ENCODE results near the gene SHROOM4. TPM values are rescaled to one million over a fixed set of nuclear protein-coding genes. Genes with fewer than 3 reads are reported as not detected.

The SHROOM4 gene
- total RNA-seq, 1 experiment from 2014 or later, result 2.1 TPM

DNA sequence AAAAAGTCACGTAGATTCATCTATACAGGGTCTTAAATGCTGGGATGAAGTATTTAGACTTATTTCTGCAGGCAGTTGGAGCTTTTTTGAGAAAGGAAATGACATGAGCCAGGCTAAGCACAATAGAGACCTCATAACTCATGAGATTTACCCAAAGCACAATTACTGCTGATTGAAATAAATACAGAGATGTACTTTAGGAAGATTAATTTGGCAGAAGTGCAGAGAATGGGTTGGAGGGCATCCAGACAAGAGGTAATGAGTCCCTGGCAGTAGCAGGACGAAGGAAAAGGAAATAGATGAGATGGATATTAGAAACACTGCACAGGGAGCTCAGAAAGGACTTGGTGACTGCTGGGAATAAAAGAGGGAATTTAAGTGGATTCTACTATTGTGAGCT lies 129.1 kb downstream of the SHROOM4 start:
- WGBS (ENCODE audit: extremely low coverage, insufficient read length, low lambda C conversion rate), result no CpG with 5 or more reads among the region's 2 CpGs
- Histone ChIP-seq H4K20me1 (ENCODE audit: control insufficient read depth, insufficient read depth, insufficient read length) (no peaks in the 10 kb centered on the region), H3K9ac (ENCODE audit: extremely low read depth, insufficient read length, low read length) (no peak overlapping the region), H3K23ac (ENCODE audit: insufficient read length, low read depth, low read length) (no peak overlapping the region), H3K56ac (ENCODE audit: insufficient read length, low read depth, low read length) (no peak overlapping the region), H4K5ac (ENCODE audit: insufficient read length, low read depth, low read length) (no peak overlapping the region), H2AK5ac (ENCODE audit: insufficient read length, low read length) (no peak overlapping the region), H3K27me3 (ENCODE audit: insufficient read depth, low read length) (no peaks in the 10 kb centered on the region), H3K9me3 (ENCODE audit: control insufficient read depth, low read depth, low read length) (no peaks in the 10 kb centered on the region), H4K8ac (replicated peaks; ENCODE audit: insufficient read length, low read depth, low read length) (no peak overlapping the region), H3K14ac (ENCODE audit: insufficient read depth, low read length) (no peak overlapping the region), H3K23me2 (ENCODE audit: insufficient read length, low read depth, low read length, poor library complexity, severe bottlenecking) (no peaks in the 10 kb centered on the region), H2BK15ac (ENCODE audit: low read depth, low read length) (no peak overlapping the region), H3K18ac (ENCODE audit: insufficient read length, low read depth, low read length) (no peak overlapping the region), H2AFZ (ENCODE audit: low read length) (no peak overlapping the region), H2BK5ac (ENCODE audit: insufficient read length, low read length) (no peak overlapping the region), H3K27ac (ENCODE audit: insufficient read length, low read depth, low read length) (no peak overlapping the region), H3K4me2 (ENCODE audit: insufficient read depth, insufficient read length, low read length) (no peak overlapping the region), H2BK20ac (ENCODE audit: low read depth, low read length, poor library complexity, severe bottlenecking) (no peak overlapping the region), H2BK120ac (ENCODE audit: low read depth, low read length, poor library complexity, severe bottlenecking) (no peak overlapping the region), H2BK12ac (ENCODE audit: insufficient read length, low read depth, low read length) (no peak overlapping the region), H3T11ph (ENCODE audit: low read length) (no peak overlapping the region), H3K4ac (ENCODE audit: low read depth, low read length) (no peak overlapping the region), H3K79me1 (ENCODE audit: insufficient read depth, low read depth, low read length, poor library complexity, severe bottlenecking) (no peaks in the 10 kb centered on the region), H4K91ac (ENCODE audit: insufficient read length, low read depth, low read length) (no peak overlapping the region), H3K4me1 (ENCODE audit: insufficient read depth, low read length) (no peaks in the 10 kb centered on the region), H3K79me2 (ENCODE audit: insufficient read depth, low read length) (no peaks in the 10 kb centered on the region)
- Mint-ChIP-seq H3K36me3 (ENCODE audit: insufficient read depth in 1 of 3, low read depth in 3 of 3) (peaks cover 0 to 2% (median 0%) of the 10 kb centered on the region in 3 experiments; a peak in 1 of 7 replicates), H3K9me3 (peaks cover 8 to 14% of the 10 kb centered on the region in 2 experiments), H3K4me3 (no peak overlapping the region), H3K4me1 (no peaks in the 10 kb centered on the region), H3K27me3 (ENCODE audit: low read depth) (no peaks in the 10 kb centered on the region), H3K27ac (no peak overlapping the region)
- TF ChIP-seq, protein P1, sequence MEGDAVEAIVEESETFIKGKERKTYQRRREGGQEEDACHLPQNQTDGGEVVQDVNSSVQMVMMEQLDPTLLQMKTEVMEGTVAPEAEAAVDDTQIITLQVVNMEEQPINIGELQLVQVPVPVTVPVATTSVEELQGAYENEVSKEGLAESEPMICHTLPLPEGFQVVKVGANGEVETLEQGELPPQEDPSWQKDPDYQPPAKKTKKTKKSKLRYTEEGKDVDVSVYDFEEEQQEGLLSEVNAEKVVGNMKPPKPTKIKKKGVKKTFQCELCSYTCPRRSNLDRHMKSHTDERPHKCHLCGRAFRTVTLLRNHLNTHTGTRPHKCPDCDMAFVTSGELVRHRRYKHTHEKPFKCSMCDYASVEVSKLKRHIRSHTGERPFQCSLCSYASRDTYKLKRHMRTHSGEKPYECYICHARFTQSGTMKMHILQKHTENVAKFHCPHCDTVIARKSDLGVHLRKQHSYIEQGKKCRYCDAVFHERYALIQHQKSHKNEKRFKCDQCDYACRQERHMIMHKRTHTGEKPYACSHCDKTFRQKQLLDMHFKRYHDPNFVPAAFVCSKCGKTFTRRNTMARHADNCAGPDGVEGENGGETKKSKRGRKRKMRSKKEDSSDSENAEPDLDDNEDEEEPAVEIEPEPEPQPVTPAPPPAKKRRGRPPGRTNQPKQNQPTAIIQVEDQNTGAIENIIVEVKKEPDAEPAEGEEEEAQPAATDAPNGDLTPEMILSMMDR (conservative IDR thresholded peaks at IDR 0.05), result no peak
- DNase-seq, result no peak
